IMR-90 (cell line): ENCODE measurements around the gene GRIA2. TPM values are rescaled to one million over a fixed set of nuclear protein-coding genes. Genes with fewer than 3 reads are reported as not detected.

Source experiments
- ATAC-seq: fragments of 200-7000 bp; cut with Tn5 transposase; 2 replicates; pipeline ENCODE4 v1.9.1; 2020; ENCODE audit warnings: low read depth, mild to moderate bottlenecking, moderate library complexity
- BruUV-seq: library from RNA; stranded (reverse); fragments of 400-500 nt; replicated peaks from 2 replicates; lab custom pipeline; 2021; lab: Mats Ljungman, UMichigan
- CTCF ChIA-PET: fragments of 300-600 bp; formaldehyde crosslinking; extraction: SDS; loops from one replicate; lab custom pipeline; 2021; ENCODE audit warnings: antibody characterized with exemption; lab: Yijun Ruan, JAX
- POLR2A ChIA-PET: fragments of 300-600 bp; sonication (Branson Sonifier 250); formaldehyde crosslinking; loops from one replicate; lab custom pipeline; 2022; ENCODE audit warnings: antibody characterized with exemption; ENCODE audit not compliant: unreplicated experiment; lab: Charles Lee
- DNase-seq: peaks from one replicate; pipeline ENCODE4 v3.0.0; 2013
- H2AFZ ChIP-seq: replicated peaks from 2 replicates; pipeline ENCODE3; 2013; ENCODE audit warnings: low read length, mild to moderate bottlenecking; ENCODE audit not compliant: poor library complexity
- H2AK5ac ChIP-seq: 2 replicates; pipeline ENCODE4 v1.6.1; 2013; ENCODE audit warnings: low read depth, low read length, inconsistent platforms
- H2AK9ac ChIP-seq: replicated peaks from 2 replicates; pipeline ENCODE3; 2013; ENCODE audit warnings: mild to moderate bottlenecking, low read depth, low read length, moderate library complexity; ENCODE audit not compliant: poor library complexity
- H2BK120ac ChIP-seq: 2 replicates; pipeline ENCODE4 v1.6.1; 2013; ENCODE audit warnings: low read depth, low read length, inconsistent platforms
- H2BK15ac ChIP-seq: 3 replicates; pipeline ENCODE4 v1.6.1; 2013; ENCODE audit warnings: low read depth, low read length, inconsistent platforms
- H2BK20ac ChIP-seq: 2 replicates; pipeline ENCODE4 v1.6.1; 2013; ENCODE audit warnings: low read depth, mild to moderate bottlenecking, inconsistent platforms, low read length, moderate library complexity
- H2BK5ac ChIP-seq: 2 replicates; pipeline ENCODE4 v1.6.1; 2013; ENCODE audit warnings: mild to moderate bottlenecking, low read depth, low read length, inconsistent platforms; ENCODE audit not compliant: poor library complexity, severe bottlenecking
- H3K14ac ChIP-seq: replicated peaks from 2 replicates; pipeline ENCODE4 v1.6.1; 2013; ENCODE audit warnings: low read depth, low read length, inconsistent platforms
- H3K18ac ChIP-seq: 2 replicates; pipeline ENCODE4 v1.6.1; 2013; ENCODE audit warnings: low read depth, low read length, control low read depth
- H3K23ac ChIP-seq: 2 replicates; pipeline ENCODE4 v1.6.1; 2013; ENCODE audit warnings: low read depth, low read length, inconsistent platforms
- H3K27ac ChIP-seq: 2 replicates; pipeline ENCODE4 v1.5.1; 2013; ENCODE audit warnings: mild to moderate bottlenecking, control low read depth, low read length; ENCODE audit not compliant: insufficient read depth
- H3K27me3 ChIP-seq: 2 replicates; pipeline ENCODE4 v1.6.1; 2013; ENCODE audit warnings: low read length; ENCODE audit not compliant: control insufficient read depth, insufficient read depth
- H3K36me3 ChIP-seq: 2 replicates; pipeline ENCODE4 v1.6.1; 2013; ENCODE audit warnings: low read length, mixed read lengths; ENCODE audit not compliant: control insufficient read depth, insufficient read depth
- H3K4ac ChIP-seq: 2 replicates; pipeline ENCODE4 v1.6.1; 2013; ENCODE audit warnings: low read depth, low read length, inconsistent platforms
- H3K4me1 ChIP-seq: 2 replicates; pipeline ENCODE4 v1.6.1; 2013; ENCODE audit warnings: low read length, mixed read lengths; ENCODE audit not compliant: control insufficient read depth, insufficient read depth
- H3K4me2 ChIP-seq: 2 replicates; pipeline ENCODE4 v1.6.1; 2013; ENCODE audit warnings: low read depth, mild to moderate bottlenecking, control low read depth, low read length, moderate library complexity
- H3K4me3 ChIP-seq: 2 replicates; pipeline ENCODE4 v1.5.1; 2013; ENCODE audit warnings: low read depth, mild to moderate bottlenecking, control low read depth, low read length, moderate library complexity; ENCODE audit not compliant: insufficient read depth
- H3K56ac ChIP-seq: 2 replicates; pipeline ENCODE4 v1.6.1; 2013; ENCODE audit warnings: low read length, inconsistent platforms; ENCODE audit not compliant: insufficient read depth; ENCODE audit errors: extremely low read depth
- H3K79me1 ChIP-seq, 2 experiments: 2 replicates each; pipeline ENCODE4 v1.6.1; 2013; ENCODE audit warnings: low read length in 2 of 2, inconsistent platforms in 1 of 2, low read depth in 1 of 2
- H3K9ac ChIP-seq: 2 replicates; pipeline ENCODE4 v1.6.1; 2013; ENCODE audit warnings: low read depth, low read length, control low read depth
- H3K9me1 ChIP-seq: 2 replicates; pipeline ENCODE4 v1.6.1; 2013; ENCODE audit warnings: low read length, inconsistent platforms; ENCODE audit not compliant: insufficient read depth
- H3K9me3 ChIP-seq: 2 replicates; pipeline ENCODE4 v1.6.1; 2013; ENCODE audit warnings: low read length; ENCODE audit not compliant: control insufficient read depth, insufficient read depth
- H4K20me1 ChIP-seq: 2 replicates; pipeline ENCODE4 v1.6.1; 2013; ENCODE audit warnings: low read length, inconsistent platforms; ENCODE audit not compliant: insufficient read depth
- H4K5ac ChIP-seq: 2 replicates; pipeline ENCODE4 v1.6.1; 2013; ENCODE audit warnings: mild to moderate bottlenecking, low read depth, low read length, control low read depth
- H4K8ac ChIP-seq, 2 experiments: 2 replicates each; pipeline ENCODE4 v1.6.1; 2013; ENCODE audit warnings: low read depth in 2 of 2, low read length in 2 of 2, control low read depth in 1 of 2, inconsistent platforms in 1 of 2
- H4K91ac ChIP-seq: 2 replicates; pipeline ENCODE4 v1.6.1; 2013; ENCODE audit warnings: low read depth, low read length, inconsistent platforms; ENCODE audit not compliant: insufficient read depth
- BHLHE40 ChIP-seq: fragments of 150-350 bp; IDR thresholded peaks from 2 replicates; pipeline ENCODE4 v1.6.1; 2016; ENCODE audit warnings: mild to moderate bottlenecking, low read depth, low read length
- CEBPB ChIP-seq: IDR thresholded peaks from 2 replicates; pipeline ENCODE4 v1.6.1; 2012; ENCODE audit warnings: low read depth, low read length, improper control_type of control experiment
- MAFK ChIP-seq: IDR thresholded peaks from 2 replicates; pipeline ENCODE4 v1.6.1; 2012; ENCODE audit warnings: low read depth, low read length, improper control_type of control experiment
- NFE2L2 ChIP-seq: fragments of 150-350 bp; IDR thresholded peaks from 2 replicates; pipeline ENCODE4 v1.6.1; 2016; ENCODE audit warnings: low read depth, mild to moderate bottlenecking, low read length
- WGBS, 2 experiments: methylation state at CpG; one replicate each; pipeline versions ENCODE4 v1.1.5 to v1.1.7; 2013; ENCODE audit warnings: missing lambda C conversion rate in 2 of 2; ENCODE audit not compliant: insufficient read length in 1 of 2; ENCODE audit errors: extremely low coverage in 2 of 2; 5-methylcytosine and 5-hydroxymethylcytosine counted together
- dilution Hi-C: fragments of 300-500 bp; cut with HindIII; formaldehyde crosslinking; loops from one replicate; pipeline ENCODE4 v1.14.3; 2018; ENCODE audit warnings: low sequenced_read_pairs; ENCODE audit not compliant: unreplicated experiment
- in situ Hi-C: fragments of 300-500 bp; cut with MboI; formaldehyde crosslinking; loops from 3 replicates; pipeline ENCODE4 v1.14.3; 2019; ENCODE audit warnings: low sequenced_read_pairs, inconsistent platforms, mixed read lengths
- intact Hi-C: fragments of 100-400 bp; cut with micrococcal nuclease; formaldehyde crosslinking; loops from 2 replicates; pipeline ENCODE4 v1.10.0; 2022
- polyA plus RNA-seq, 3 experiments: library from polyadenylated mRNA; depleted of rRNA; stranded (reverse); fragments of >200 nt; gene quantifications; 2 replicates each; pipeline ENCODE4 v1.2.3, GENCODE V29; 2012; ENCODE audit warnings: low replicate concordance in 1 of 3
- total RNA-seq: library from RNA; depleted of rRNA; stranded (reverse); fragments of >200 nt; gene quantifications from 2 replicates; pipeline ENCODE4 v1.2.3, GENCODE V29; 2012

Gene GRIA2
- total and polyA plus RNA-seq, 2 of the 4 experiments (the other 2 are of a cell fraction) = not detected

GRCh38 chr4:157265281-157265680 lies 44.8 kb downstream of the GRIA2 start:
- no TSS peak for BruUV-seq
- H4K5ac ChIP-seq = no peak overlapping the region
- no CpG with 5 or more reads among the region's 2 CpGs for WGBS, 2 experiments
- no peak overlapping the region for H3K4ac ChIP-seq
- H3K79me1 ChIP-seq = no peaks in the 10 kb centered on the region
- H3K9me1 ChIP-seq = no peaks in the 10 kb centered on the region
- H2BK15ac ChIP-seq = no peak overlapping the region
- H3K4me1 ChIP-seq = no peaks in the 10 kb centered on the region
- H3K27me3 ChIP-seq = no peaks in the 10 kb centered on the region
- no peak for TF ChIP-seq BHLHE40
- TF ChIP-seq CEBPB = no peak
- TF ChIP-seq MAFK = no peak
- TF ChIP-seq NFE2L2 = no peak
- DNase-seq = no peak
- H3K9me3 ChIP-seq = no peaks in the 10 kb centered on the region
- no peak overlapping the region for H3K18ac ChIP-seq
- H3K4me3 ChIP-seq = no peak overlapping the region
- H3K56ac ChIP-seq = no peak overlapping the region
- H3K36me3 ChIP-seq = no peaks in the 10 kb centered on the region
- intact Hi-C loops = no loop called here
- H4K8ac ChIP-seq = no peak overlapping the region
- H2AFZ ChIP-seq = no peak overlapping the region
- no peak overlapping the region for H2BK20ac ChIP-seq
- POLR2A ChIA-PET = no interaction called here
- H3K9ac ChIP-seq = no peak overlapping the region
- no peak overlapping the region for H2AK9ac ChIP-seq
- CTCF ChIA-PET = no interaction called here
- H2BK120ac ChIP-seq = no peak overlapping the region
- H4K91ac ChIP-seq = no peak overlapping the region
- in situ Hi-C loops = no loop called here
- H3K27ac ChIP-seq = no peak overlapping the region
- no peak for ATAC-seq
- no peaks in the 10 kb centered on the region for H4K20me1 ChIP-seq
- H3K23ac ChIP-seq = no peak overlapping the region
- no peak overlapping the region for H2AK5ac ChIP-seq
- H3K14ac ChIP-seq = no peak overlapping the region
- no peak overlapping the region for H3K4me2 ChIP-seq
- H2BK5ac ChIP-seq = no peak overlapping the region
- dilution Hi-C loops = no loop called here
